ENCODE measurements around the gene SLC38A6.

GRCh38 chr14:60989599-60989998, 8.6 kb downstream of the SLC38A6 start:
- TF ChIP-seq CTCF (conservative IDR thresholded peaks at IDR 0.05; ENCODE audit: low read depth, low read length) = no peak
- TF ChIP-seq EZH2 (IDR thresholded peaks at IDR 0.05; ENCODE audit: borderline replicate concordance, low read depth, low read length, poor library complexity, severe bottlenecking) = no peak

Measured in A673 (cell line).